EH (cell line): ENCODE data around the gene SNX21.
A peak's percentile ranks its signal among the peaks of the same experiment; 100 is the strongest.
"Not testable (repeated sequence)": the region's sequence is repeated elsewhere in the genome, so short reads cannot be mapped to it uniquely, and the experiment has no call there.

Source experiments
- DNase-seq: peaks from one replicate; pipeline ENCODE4 v3.0.0-alpha.2; 2015; ENCODE audit warnings: low read depth

SNX21 gene, protein sequence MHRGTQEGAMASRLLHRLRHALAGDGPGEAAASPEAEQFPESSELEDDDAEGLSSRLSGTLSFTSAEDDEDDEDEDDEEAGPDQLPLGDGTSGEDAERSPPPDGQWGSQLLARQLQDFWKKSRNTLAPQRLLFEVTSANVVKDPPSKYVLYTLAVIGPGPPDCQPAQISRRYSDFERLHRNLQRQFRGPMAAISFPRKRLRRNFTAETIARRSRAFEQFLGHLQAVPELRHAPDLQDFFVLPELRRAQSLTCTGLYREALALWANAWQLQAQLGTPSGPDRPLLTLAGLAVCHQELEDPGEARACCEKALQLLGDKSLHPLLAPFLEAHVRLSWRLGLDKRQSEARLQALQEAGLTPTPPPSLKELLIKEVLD

DNA sequence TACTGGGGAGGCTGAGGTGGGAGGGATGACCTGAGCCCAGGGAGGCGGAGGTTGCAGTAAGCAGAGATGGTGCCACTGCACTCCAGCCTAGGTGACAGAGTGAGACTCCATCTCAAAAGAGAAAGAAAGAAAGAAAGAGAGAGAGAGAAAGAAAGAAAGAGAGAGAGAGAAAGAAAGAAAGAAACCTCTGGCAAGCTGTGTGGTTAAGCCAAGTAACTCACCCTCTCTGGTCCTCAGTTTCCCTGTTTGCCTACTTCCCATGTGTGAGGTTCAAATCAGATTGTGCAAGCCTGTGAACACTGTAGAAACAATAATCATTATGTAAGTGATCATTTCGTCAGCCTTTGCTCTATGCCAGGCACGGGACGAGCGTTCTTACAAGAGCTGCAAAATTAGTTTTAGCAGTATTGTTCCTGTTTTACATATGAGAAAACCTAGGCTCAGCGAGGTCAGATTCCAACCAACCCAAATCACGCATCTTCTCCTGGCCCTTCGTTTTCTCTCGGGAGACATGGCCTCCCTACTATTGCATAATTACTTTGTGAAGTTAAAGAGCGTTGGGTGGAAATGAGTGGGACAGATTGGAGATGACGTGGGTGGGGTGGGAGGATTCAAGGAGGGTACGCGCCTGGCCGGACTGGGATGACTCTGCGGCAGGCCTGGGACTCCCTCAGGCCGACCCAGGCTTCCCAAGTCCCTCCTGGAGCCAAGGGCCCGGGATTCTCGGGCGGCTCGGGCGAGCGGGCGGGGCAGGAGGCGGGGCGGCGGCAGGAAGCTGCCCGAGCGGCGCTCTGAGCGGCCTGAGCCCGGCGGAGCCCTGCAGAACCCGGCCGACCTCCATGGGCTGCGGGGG, at the start of gene SNX21:
Gene SNX21, plus strand, starts transcription at position 770 of the 853 bp plus-strand sequence. CDS start 121 bp downstream, outside the sequence.
- DNase-seq = peak; percentile 97

DNA sequence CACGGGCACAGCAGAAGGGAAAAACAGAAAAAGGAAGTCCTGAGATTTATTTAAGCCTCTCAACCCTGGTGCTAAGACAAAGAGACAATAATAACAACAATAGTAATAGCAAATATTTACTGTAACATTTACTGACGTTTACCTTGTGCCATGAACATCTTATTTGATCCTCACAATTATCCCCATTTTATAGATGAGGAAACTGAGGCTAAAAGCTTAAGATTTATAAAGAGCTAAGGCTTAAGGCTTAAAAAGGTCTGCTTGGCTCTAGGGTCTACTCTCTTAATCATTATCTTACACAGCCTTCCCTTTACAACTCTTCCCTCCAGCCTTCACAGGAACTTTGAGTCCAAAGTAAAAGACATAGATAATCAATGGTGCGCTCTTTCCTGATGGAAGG, 45.2 kb upstream of the SNX21 start:
- no peak for DNase-seq

DNA sequence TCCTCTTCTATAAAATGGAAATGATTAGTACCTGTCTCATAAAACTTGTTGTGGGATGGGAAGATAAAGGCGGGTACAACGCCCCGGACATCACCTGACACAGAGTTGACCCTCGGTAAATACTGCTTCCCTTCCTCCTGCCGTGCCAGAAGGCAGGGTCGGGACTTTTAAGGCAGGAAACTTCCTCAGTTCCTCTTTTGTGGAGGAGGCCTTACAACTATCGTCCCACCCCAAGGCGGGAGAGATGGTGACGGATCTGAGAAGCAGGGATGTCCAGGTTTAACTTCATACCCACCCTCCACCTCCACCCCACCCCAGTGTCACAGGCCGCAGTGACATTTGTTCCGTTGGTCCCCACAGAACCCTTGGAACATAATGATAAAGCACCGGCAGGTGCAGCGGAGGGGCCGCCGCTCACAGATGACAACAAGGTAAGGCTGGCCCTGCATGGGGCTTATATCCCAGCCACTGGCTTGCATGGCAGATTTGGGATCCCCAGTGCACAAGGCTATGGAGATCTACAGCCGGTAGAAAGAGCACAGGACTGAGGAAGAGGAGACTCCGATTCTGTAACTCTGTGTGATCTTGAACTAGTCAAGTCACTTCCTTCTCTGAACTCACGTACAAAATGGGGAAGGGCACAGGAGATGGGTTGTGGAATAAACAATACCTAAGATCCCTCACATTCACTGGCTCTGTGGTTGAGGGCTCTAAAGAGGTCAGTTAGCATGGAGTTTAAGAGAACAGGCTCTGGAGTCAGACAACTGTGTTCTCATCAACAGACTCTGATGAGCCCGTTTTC, 41.1 kb upstream of the SNX21 start:
- DNase-seq = no peak

DNA sequence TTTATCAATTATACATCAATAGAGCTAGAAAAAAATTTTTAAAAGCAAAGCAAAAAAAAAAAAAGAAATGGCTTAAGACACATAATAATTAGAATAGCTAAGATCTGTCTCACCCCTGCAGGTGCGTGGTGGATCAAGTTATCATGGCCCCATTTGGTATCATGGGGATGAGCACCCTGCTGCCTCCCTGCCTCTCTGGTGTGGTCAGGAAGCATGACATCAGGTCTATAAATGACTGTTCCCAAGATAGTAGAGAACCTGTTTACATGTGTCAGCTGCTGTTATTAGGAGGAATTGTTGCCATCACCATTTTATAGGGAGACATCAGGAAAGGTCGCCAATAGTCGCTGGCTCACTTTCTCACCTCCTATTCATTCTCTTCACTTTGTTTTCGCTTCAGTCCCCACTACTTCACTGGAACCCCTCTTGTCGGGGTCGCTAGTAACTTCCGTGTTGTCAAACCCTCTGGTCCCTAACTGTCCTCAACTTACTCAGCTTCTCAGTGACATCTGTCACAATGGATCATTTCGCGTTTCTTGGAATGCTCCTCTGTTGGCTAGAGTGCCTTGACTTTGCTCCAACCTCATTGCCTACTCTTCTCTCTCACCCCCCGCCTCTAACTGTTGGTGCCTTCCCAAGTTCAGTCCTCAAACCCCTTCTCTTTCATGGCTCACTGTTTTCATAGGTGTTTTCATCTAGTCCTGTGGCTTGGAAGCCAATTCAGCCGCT, 37.1 kb upstream of the SNX21 start:
- DNase-seq = no peak

DNA sequence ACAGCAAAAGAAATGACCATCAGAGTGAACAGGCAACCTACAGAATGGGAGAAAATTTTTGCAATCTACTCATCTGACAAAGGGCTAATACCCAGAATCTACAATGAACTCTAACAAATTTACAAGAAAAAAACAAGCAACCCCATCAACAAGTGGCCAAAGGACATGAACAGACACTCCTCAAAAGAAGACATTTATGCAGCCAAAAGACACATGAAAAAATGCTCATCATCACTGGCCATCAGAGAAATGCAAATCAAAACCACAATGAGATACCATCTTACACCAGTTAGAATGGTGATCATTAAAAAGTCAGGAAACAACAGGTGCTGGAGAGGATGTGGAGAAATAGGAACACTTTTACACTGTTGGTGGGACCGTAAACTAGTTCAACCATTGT, 36.1 kb upstream of the SNX21 start:
- not testable (repeated sequence) for DNase-seq

DNA sequence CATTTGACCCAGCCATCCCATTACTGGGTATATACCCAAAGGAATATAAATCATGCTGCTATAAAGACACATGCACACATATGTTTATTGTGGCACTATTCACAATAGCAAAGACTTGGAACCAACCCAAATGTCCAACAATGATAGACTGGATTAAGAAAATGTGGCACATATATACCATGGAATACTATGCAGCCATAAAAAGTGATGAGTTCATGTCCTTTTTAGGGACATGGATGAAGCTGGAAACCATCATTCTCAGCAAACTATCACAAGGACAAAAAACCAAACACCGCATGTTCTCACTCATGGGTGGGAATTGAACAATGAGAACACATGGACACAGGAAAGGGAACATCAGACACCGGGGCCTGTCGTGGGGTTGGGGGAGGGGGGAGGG, 35.6 kb upstream of the SNX21 start:
- DNase-seq = not testable (repeated sequence)

DNA sequence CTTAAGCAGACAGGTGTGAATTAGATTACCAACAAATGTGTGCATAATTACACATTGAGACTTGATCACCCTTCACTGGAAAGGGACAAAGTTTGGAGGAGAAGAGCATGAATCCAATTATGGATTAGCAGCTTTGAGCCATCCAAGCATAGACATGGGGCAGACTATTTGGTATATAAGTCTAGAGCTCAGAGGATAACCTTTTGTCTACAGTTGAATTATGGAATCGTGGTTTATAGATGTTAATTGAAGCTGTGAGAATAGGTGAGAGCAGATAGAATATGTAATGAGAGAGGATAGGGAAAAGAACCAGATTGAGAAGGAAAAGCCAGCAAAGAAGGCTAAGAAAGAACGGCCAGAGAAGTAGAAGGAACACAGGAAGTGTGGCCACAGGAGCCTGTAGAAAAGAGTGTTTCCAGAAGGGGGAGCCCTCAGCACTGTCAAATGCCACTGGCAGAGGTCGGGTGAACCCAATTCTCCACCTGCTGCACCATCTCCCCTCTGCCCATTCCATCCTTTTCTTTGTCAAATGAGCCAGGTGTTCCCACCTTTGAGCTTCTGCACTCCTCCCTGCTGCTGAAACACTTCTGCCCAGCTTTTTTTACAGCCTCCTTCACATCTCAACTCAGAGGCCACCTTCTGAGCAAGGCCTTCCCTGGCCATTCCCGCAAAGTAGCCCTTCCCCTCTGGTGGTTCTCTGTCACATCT, 34.5 kb upstream of the SNX21 start:
- peak; percentile 64 for DNase-seq

DNA sequence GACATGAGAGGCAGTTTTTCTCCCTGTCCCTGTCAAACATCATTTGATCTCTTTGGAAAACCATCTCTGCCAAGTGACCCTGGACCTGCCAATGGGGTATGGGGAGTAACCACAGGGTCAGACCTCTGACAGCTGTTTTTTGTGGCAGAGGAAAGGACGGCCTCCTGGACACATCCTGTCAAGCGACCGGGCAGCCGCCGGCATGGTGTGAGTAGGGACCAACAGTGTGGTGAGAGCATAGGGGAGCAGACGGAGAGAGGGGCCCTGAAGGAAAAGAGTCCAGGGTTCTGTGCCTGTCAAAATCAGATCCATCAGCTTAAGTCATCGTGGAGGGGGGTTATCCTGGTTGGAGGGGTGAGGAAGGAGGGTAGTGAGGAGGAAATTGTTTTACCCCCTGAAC, 31.7 kb upstream of the SNX21 start:
- DNase-seq = no peak

DNA sequence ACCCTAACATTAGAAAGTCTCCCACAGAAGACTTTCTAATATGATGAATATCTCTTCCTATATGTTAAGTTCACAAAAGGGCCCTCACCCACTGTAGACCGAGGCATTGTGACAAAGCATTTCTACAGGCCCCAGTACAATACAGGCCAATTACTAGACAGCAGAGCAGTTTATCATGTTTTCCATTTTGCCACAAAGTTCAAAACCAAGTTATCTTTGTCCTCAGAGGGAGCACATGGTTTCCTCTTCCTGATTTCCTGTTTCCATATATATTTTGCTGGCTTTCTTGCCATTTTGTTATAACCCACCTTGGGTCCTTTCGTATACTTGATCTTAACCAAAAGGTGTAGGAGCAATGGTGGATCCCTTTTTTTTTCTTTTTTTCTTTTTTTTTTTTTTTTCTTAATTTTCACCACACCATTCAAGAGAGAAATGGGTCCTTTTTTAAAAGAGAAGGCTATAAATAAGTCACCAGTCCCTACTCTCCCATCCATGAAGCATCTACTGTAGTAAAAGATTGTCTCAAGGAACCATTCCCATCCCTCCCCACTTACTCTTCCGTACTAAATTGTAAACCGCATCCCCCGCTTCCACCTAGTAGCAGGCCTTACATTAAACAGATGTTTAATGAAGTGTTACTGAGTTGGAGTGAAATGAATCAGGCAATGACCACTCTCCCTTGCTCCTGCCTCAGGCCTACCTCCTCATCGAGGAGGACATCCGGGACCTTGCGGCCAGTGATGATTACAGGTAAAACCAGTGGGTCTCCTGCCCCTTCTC, 23.2 kb upstream of the SNX21 start:
- DNase-seq = no peak

DNA sequence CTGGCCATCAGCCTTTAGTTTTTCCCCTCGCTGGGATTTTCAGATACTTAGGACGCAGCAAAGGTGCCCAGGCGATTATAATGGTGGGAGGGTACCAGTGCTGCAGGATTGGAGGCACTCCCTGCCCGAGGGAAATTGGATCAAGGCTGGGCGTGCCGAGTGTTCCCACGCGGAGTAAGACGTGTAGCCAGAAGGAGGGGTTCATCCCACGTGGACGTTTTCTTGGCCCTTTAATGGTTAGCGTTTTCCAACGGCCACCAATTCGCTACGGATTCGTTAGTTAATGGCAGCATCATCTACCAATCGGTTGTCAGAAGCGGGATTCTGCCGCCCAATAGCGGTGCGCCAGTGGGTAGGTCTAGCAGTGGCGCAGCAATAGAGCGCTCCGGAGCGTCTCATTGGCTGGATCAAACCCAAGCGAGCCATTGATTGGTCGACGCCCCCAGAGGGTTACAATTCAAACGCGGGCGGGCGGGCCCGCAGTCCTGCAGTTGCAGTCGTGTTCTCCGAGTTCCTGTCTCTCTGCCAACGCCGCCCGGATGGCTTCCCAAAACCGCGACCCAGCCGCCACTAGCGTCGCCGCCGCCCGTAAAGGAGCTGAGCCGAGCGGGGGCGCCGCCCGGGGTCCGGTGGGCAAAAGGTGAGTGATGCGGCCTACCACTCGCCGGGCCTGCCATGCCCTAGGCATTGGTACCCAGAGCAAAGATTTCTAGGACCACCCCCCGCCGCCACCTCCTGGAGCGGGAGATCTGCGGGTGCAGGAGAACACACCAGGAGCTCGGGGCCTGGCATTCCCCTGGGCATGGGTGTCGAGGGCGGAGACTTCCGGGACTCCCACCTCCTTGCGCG, 21.2 kb upstream of the SNX21 start, which contains the start of gene UBE2C:
Gene UBE2C, plus strand, starts transcription at position 488 of the 849 bp plus-strand sequence. Its CDS starts 52 bp downstream, at position 540.
- peak; percentile 99 for DNase-seq

DNA sequence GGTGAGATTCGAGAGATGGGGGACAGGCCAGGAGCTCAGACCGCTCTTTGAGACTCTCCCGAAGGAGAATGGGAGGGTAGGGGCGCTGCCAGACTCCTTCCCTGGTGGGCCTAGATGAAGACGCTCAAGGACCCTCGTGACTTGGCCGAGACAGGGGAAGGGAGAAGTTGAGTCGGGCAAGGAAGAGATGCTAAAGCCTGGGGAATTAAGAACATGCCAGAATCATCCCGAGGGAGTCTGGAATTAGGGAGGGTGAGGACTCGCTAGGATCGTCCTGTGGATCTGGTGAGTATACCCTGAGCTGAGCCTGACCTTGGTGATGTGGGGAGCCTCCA, 20.6 kb upstream of the SNX21 start:
- DNase-seq = no peak

DNA sequence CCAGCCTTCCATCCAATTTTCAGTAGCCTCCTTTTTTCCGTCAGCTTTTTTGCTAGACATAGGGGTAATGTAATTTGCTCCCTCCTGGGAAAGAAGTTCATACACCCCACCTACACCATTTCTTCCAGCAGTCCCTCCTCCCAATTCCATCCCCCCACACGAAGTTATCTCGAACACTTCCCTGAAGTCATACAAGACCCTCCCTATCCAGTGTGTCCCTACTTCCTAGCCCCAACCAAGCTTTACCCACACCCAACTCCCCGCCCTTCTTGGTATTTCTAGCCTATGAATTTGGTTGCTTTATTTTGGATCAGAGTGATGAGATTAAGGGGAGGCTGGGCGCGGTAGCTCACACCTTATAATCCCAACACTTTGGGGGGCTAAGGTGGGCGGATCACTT, 20.1 kb upstream of the SNX21 start:
- DNase-seq = no peak

DNA sequence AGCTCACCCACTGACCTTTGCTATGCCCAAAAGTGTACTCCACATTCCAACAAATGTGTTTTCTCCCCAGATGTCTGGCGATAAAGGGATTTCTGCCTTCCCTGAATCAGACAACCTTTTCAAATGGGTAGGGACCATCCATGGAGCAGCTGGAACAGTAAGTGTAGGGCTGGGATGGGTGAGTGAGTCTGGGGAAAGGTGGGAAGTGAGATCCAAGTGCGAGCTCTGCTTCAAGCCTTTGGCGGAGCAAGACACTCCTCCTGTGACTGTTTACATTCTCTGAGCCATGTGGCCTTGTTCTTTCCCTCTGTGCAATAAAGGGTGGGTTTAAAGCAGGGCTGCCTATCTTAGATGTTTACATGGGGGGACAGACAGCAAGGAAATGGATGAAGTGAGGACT, 19.3 kb upstream of the SNX21 start:
- DNase-seq = no peak

DNA sequence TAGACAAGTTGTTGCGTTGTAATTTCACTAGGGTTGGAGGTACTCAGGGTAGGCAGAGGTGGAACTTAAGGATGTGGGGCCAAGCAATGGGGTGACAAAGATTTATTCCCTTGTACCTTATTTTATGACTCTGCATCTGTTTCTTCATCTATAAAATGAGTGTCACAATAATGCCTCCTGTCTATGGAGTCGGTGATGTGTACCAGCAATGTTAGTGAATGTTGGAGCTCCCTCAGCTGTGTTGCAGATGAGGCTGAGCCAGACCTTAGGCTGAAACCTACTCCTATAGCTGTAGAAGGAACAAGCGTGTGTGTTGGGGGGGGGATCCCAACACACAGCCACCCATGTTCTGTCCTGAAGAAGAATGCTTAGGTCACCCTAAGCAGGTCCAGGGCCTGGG, 16.6 kb upstream of the SNX21 start:
- no peak for DNase-seq

DNA sequence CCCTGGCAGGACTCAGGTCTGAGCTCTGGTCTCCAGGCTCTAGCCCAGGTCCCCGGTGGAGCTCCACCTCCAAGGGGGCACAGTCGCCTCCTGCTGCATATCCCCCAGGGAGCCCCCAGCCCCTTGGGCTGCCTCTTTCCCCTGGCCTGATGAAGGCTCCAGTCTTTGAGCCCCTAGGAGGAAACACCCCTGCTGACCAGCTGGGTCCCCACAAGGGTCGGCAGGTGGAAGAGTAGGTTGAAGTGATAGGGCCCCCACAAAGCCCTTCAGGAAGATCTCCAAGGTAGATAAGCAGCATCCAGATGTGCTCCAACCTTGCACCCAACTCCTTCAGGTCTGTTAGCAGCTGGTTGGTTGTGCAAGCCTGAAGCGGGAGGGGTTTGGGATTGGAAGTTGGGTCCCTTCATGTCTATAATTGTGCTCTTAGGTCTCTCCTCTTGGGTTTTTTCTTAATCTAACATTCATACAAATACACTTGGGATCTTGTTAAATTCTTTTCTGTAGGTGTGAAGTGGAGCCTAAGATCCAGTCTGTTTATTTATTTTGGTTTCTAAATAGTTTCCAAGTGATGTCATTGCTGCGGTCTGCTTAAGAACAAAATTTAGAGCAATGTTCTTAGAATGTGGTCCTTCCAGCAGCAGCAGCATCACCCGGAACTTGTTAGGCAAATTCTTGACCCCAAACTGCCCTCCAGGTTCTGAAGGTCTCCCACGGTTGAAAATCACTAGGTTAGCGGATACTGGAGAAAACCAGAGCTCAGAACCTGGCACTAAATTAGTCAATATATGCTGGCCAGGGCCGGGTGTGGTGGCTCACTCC, 16.0 kb upstream of the SNX21 start:
- peak; percentile 89 for DNase-seq

DNA sequence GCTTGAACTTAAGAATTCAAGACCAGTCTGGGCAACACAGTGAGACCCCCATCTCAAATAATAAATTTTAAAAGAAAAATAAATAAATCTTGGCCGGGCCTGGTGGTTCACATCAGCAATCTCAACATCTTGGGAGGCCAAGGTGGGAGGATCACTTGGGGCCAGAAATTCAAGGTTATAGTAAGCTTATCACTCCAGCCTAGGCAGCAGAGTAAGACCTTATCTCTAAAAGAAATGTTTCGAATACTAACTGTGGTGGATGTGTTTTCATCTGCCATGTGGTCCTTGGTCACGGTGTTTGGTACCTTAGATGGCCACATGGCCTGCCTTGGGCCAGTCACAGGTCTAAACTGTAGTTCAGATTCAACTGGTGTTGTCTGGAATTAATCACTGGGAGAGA, 15.4 kb upstream of the SNX21 start:
- no peak for DNase-seq

DNA sequence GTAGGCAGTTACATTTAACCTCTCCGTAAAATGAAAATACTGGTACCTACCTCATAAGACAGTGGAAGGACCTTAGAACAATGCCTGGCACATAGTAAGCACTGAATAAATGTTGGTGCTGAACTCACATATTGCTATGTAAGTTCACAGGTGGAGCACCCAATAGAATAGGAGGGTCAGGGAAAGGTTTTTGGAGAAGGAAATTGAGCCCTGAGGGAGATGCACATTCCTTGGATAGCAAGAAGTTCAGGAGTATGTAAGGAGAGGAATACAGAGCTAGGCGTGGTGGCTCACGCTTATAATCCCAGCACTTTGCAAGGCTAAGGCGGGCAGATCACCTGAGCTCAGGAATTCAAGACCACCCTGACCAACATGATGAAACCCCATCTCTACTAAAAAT, 14.1 kb upstream of the SNX21 start:
- no peak for DNase-seq

DNA sequence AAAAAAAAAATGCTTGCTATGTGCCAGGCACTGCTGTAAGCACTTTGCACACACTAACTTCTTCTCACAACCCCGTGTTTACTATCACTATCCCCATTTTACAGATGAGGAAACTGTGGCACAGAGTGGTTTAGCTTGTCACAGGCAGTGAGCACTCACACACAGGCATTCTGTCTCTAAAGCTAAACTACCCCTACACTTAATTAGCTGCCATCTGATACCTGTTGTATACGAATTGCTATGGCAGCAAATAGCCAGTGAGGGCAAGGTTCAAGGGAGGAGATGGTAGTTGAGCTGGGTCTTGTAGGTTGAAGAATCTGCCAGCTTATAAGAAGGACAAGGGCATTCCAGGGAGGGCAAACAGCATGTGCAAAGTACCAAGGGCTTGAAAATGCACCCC, 11.7 kb upstream of the SNX21 start:
- DNase-seq = no peak
